Epithelial cell of proximal tubule (primary cell): Measurements from ENCODE around the gene CHN1. TPM values are rescaled to one million over a fixed set of nuclear protein-coding genes. Genes with fewer than 3 reads are reported as not detected.

Source experiments
- DNase-seq: peaks from one replicate; pipeline ENCODE4 v3.0.0-alpha.2; 2011; ENCODE audit warnings: low read depth
- H3K4me3 ChIP-seq: 2 replicates; pipeline ENCODE4 v1.5.1; 2011; ENCODE audit warnings: low read depth, mild to moderate bottlenecking, low read length
- CTCF ChIP-seq: conservative IDR thresholded peaks from 2 replicates; pipeline ENCODE4 v1.5.1; 2012; ENCODE audit warnings: low read depth, mild to moderate bottlenecking, low read length
- total RNA-seq: library from RNA; depleted of rRNA; stranded (reverse); fragments of >200 nt; gene quantifications from 2 replicates; pipeline ENCODE4 v1.2.3, GENCODE V29; 2015

Gene CHN1
- total RNA-seq, 1 donor from 2014 or later: 22.5 TPM

- no peak for DNase-seq
- TF ChIP-seq CTCF: no peak
- H3K4me3 ChIP-seq: no peak overlapping the region
These were observed 241.4 kb downstream of the CHN1 start for GRCh38 chr2:174763780-174764179.

GRCh38 chr2:174762464-174762863, 242.7 kb downstream of the CHN1 start:
- no peak for DNase-seq

GRCh38 chr2:174761837-174762236, 243.3 kb downstream of the CHN1 start:
- no peak for DNase-seq
- H3K4me3 ChIP-seq: no peak overlapping the region
- TF ChIP-seq CTCF: no peak

More at GRCh38 chr2:174762464-174762863, 242.7 kb downstream of the CHN1 start:
- no peak overlapping the region for H3K4me3 ChIP-seq
- no peak for TF ChIP-seq CTCF

- TF ChIP-seq CTCF: no peak
- no peak for DNase-seq
- H3K4me3 ChIP-seq: no peak overlapping the region
These were observed 244.2 kb downstream of the CHN1 start for GRCh38 chr2:174760845-174761473.

- DNase-seq: no peak
- TF ChIP-seq CTCF: no peak
- no peak overlapping the region for H3K4me3 ChIP-seq
These were observed 245.7 kb downstream of the CHN1 start for GRCh38 chr2:174759381-174760065.

GRCh38 chr2:174756743-174757142, 248.4 kb downstream of the CHN1 start:
- TF ChIP-seq CTCF: no peak
- no peak for DNase-seq
- H3K4me3 ChIP-seq: no peak overlapping the region
